Astrocyte of the cerebellum (primary cell): ENCODE measurements around the gene DNAH8.

Source experiments
- DNase-seq: peaks from one replicate; pipeline ENCODE4 v3.0.0-alpha.2; 2011; ENCODE audit warnings: low read depth
- H3K4me3 ChIP-seq: 2 replicates; pipeline ENCODE4 v1.5.1; 2011; ENCODE audit warnings: mild to moderate bottlenecking, low read depth, low read length, moderate library complexity
- in situ Hi-C: cut with HindIII; loops from 2 replicates; pipeline ENCODE4 v1.10.0; 2017; ENCODE audit warnings: low sequenced_read_pairs
- TF ChIP-seq, protein P1 (sequence below): IDR thresholded peaks from 2 replicates; pipeline ENCODE4 v1.5.1; 2012; ENCODE audit warnings: low read length, low read depth, moderate library complexity, mild to moderate bottlenecking; ENCODE audit errors: missing control alignments

The DNAH8 gene

DNA sequence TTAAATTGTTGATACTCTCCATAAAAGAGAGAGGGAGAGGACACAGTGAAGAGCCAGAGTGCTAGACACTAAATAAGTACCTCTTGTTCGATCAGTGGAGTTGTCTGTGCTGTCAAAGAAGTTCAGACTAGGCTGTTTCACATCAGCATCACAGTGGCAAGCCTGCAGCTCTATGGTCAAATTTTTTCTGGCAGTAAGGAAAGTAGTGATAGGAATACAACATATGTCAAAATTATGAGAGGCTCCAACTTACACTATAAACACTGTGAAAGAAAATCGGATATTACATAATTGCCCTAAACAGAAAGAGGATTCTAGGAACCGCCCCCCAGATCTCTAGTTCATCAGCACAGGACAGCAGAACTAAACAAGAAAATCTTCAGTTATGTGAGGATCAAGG is 23.1 kb downstream of the DNAH8 start:
- no peak for DNase-seq
- H3K4me3 ChIP-seq = no peak overlapping the region
- in situ Hi-C loops = no loop called here
- TF ChIP-seq, protein P1, sequence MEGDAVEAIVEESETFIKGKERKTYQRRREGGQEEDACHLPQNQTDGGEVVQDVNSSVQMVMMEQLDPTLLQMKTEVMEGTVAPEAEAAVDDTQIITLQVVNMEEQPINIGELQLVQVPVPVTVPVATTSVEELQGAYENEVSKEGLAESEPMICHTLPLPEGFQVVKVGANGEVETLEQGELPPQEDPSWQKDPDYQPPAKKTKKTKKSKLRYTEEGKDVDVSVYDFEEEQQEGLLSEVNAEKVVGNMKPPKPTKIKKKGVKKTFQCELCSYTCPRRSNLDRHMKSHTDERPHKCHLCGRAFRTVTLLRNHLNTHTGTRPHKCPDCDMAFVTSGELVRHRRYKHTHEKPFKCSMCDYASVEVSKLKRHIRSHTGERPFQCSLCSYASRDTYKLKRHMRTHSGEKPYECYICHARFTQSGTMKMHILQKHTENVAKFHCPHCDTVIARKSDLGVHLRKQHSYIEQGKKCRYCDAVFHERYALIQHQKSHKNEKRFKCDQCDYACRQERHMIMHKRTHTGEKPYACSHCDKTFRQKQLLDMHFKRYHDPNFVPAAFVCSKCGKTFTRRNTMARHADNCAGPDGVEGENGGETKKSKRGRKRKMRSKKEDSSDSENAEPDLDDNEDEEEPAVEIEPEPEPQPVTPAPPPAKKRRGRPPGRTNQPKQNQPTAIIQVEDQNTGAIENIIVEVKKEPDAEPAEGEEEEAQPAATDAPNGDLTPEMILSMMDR = no peak

DNA sequence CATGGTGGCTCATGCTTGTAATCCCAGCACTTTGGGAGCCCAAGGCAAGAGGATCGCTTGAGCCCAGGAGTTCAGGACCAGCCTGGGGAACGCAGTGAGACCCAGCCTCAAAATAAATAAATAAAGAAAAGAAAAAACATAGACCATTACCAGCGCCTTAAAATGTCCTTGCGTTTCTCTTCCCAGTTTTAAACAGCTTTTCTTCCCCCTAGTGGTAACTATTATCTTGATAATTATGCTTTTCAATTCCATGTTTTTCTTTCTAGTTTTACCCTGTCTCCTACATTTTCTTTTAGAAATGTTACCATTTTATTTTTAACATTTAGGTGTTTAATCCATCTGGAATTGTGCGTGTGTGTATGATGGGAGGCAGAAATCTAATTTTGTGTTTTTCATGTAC is 24.4 kb downstream of the DNAH8 start:
- no peak for DNase-seq
- in situ Hi-C loops = no loop called here
- TF ChIP-seq, protein P1 = peak; percentile 28
- no peak overlapping the region for H3K4me3 ChIP-seq

DNA sequence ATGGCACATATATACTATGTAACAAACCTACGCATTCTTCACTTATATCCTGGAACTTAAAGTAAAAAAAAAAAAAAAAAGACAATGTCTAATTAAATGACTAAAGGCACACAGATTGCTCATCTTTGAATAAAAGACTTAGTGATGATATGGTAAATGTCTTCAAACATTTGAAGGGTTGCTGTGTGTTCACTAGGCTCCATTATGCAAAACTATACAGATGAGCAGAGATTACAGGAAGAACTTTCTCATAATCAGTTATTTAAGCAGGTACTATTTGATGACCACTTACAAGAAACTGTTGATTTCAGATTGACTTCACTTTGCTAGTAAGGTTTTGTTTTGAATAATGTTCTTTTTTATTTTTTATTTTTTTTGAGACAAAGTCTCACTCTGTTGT is 34.4 kb downstream of the DNAH8 start:
- H3K4me3 ChIP-seq = no peak overlapping the region
- DNase-seq = no peak
- in situ Hi-C loops = no loop called here
- TF ChIP-seq, protein P1 = no peak

DNA sequence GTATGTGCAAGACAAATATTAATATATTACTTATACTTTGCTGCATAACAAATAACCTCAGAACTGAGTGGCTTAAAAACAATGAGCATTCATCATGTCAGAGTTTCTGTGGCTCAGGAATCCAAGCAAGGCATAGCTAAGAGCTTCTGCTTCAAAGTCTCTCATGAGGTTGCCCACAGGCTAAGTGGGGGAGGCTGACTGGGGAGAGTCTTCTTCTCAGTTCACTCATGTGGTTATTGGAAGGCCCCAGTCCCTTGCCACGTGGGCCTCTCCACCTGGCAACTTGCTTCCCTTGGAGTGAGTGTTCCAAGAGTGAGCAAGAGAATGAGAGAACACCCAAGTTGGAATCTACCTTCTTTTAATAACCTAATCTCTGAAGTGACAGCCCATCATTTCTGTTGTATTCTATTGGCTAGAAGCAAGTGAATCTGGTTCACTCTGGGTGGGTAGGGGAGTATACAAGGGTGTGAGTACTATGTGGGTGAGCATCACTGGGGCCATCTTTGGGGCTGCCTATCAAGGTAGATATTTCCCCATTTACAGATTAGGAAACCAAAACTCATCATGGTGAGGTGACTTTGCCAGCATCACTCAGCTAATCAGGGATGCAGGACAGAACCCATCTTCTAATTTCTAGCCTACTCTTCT is 36.0 kb downstream of the DNAH8 start:
- DNase-seq = no peak
- in situ Hi-C loops = no loop called here
- H3K4me3 ChIP-seq = no peak overlapping the region
- TF ChIP-seq, protein P1 = no peak

DNA sequence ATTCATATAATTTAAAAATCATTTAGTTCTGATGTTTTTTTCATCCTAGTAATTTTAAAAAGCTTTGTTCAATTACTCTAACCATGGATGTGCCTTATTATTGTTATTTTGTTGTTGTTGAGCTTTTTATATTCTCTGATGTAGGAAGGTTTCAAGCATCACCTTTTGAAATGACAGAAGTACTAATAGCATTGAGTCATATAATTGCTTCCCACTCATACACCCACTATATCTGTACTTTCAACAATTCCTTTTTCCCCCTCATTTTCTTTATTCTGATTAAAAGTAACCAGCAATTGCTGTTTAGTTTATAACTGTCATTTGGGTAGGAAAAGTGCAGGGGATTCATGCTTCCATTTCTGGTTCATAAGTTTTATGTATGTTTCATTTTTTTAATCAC is 38.6 kb downstream of the DNAH8 start:
- no peak for DNase-seq
- H3K4me3 ChIP-seq = no peak overlapping the region
- in situ Hi-C loops = no loop called here
- TF ChIP-seq, protein P1 = no peak

DNA sequence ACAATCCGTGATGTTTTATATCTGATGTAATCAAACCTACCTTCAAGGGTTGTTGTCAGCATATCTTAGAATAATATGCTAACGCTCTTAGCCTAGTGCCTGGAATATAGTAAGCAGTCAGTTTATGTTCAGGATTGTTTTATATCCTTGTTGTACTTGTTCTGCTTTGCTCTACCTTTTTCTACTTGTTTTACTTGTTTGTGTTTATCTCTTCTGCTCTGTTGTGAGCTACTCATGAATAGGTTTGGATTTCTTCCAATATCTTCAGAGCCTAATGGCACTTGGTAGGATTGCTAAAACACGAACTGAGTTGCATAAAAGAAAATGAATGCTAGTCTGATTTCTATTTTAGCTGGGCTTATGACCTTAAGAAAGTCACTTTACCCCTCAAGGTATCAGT is 40.1 kb downstream of the DNAH8 start:
- TF ChIP-seq, protein P1 = no peak

More for the DNA sequence above, 40.1 kb downstream of the DNAH8 start:
- in situ Hi-C loops = no loop called here
- no peak for DNase-seq
- H3K4me3 ChIP-seq = no peak overlapping the region
